ENCODE results near the gene CPS1. TPM values are rescaled to one million over a fixed set of nuclear protein-coding genes. Genes with fewer than 3 reads are reported as not detected.

CPS1 gene
- total RNA-seq, 1 donor from 2014 or later: 1.2 TPM

DNA sequence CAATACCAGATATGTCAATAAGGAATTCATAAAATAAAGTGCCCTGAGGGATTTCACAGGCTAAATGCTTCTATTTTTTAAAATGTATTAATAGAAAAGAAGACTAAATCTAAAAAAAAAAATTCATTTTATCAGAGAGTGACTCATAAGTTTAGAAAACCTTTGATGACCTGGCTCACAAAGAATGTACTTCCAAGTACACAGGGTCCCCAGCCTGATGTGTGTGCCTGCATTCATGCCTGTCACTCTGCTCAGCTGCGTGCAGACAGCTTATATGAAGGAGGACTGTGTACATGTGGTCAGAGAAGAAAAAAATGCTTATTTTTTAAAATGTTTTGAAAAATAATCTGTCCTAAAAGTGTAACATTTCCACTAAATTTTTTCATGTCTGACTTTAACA, 3.0 kb upstream of the CPS1 start:
- Mint-ChIP-seq H3K27ac (no peak overlapping the region), H3K27me3 (ENCODE audit: low read depth) (peaks cover 2% of the 10 kb centered on the region), H3K36me3 (ENCODE audit: low read depth) (no peaks in the 10 kb centered on the region), H3K4me1 (ENCODE audit: low read depth) (no peaks in the 10 kb centered on the region), H3K9me3 (no peaks in the 10 kb centered on the region), H3K4me3 (ENCODE audit: low read depth) (no peak overlapping the region)
- no peak for DNase-seq (ENCODE audit: low spot score)
- intact Hi-C loops (cut with micrococcal nuclease): no loop called here

- DNase-seq (ENCODE audit: low spot score): no peak
- no peaks in the 10 kb centered on the region for H3K9me3 Mint-ChIP-seq
These were observed 844 bp upstream of the CPS1 start for GRCh38 chr2:210555555-210555954.

GRCh38 chr2:210557721-210558120, 1.3 kb downstream of the CPS1 start:
- intact Hi-C loops (cut with micrococcal nuclease): no loop called here
- Mint-ChIP-seq H3K4me1 (ENCODE audit: low read depth) (no peaks in the 10 kb centered on the region), H3K9me3 (no peaks in the 10 kb centered on the region), H3K27me3 (ENCODE audit: low read depth) (peaks cover 2% of the 10 kb centered on the region), H3K36me3 (ENCODE audit: low read depth) (no peaks in the 10 kb centered on the region), H3K4me3 (ENCODE audit: low read depth) (no peak overlapping the region), H3K27ac (no peak overlapping the region)
- DNase-seq (ENCODE audit: low spot score): no peak

More at GRCh38 chr2:210555555-210555954, 844 bp upstream of the CPS1 start:
- intact Hi-C loops (cut with micrococcal nuclease): no loop called here
- H3K27me3 Mint-ChIP-seq (ENCODE audit: low read depth): peaks cover 2% of the 10 kb centered on the region
- no peaks in the 10 kb centered on the region for H3K4me1 Mint-ChIP-seq (ENCODE audit: low read depth)
- no peak overlapping the region for H3K27ac Mint-ChIP-seq
- H3K4me3 Mint-ChIP-seq (ENCODE audit: low read depth): no peak overlapping the region
- no peaks in the 10 kb centered on the region for H3K36me3 Mint-ChIP-seq (ENCODE audit: low read depth)

DNA sequence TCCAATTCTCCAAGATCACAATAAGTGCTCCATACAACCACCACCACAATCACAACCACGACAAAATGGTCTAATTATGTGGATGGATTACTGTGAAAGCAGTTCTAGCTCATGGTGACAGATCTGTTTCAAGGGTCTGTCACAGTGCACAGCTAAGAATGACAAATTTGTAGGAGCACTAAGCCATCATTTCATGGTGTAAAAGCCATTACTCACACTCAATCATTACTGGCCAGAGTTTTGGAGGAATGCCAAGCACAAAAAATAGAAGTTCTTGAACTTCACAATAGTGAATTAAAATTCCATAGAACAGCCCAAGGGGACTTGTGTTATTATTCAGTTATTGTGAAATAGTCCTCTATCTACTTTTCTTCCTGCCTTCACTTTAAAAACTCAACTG, 2.3 kb downstream of the CPS1 start:
- peaks cover 2% of the 10 kb centered on the region for H3K27me3 Mint-ChIP-seq (ENCODE audit: low read depth)
- no peak for DNase-seq (ENCODE audit: low spot score)
- H3K27ac Mint-ChIP-seq: no peak overlapping the region
- H3K4me3 Mint-ChIP-seq (ENCODE audit: low read depth): no peak overlapping the region
- H3K36me3 Mint-ChIP-seq (ENCODE audit: low read depth): no peaks in the 10 kb centered on the region
- intact Hi-C loops (cut with micrococcal nuclease): no loop called here
- no peaks in the 10 kb centered on the region for H3K4me1 Mint-ChIP-seq (ENCODE audit: low read depth)
- no peaks in the 10 kb centered on the region for H3K9me3 Mint-ChIP-seq

- H3K36me3 Mint-ChIP-seq (ENCODE audit: low read depth): no peaks in the 10 kb centered on the region
- H3K27ac Mint-ChIP-seq: no peak overlapping the region
- H3K27me3 Mint-ChIP-seq (ENCODE audit: low read depth): peaks cover 2% of the 10 kb centered on the region
- DNase-seq (ENCODE audit: low spot score): no peak
- no peaks in the 10 kb centered on the region for H3K4me1 Mint-ChIP-seq (ENCODE audit: low read depth)
- intact Hi-C loops (cut with micrococcal nuclease): no loop called here
- H3K9me3 Mint-ChIP-seq: no peaks in the 10 kb centered on the region
- no peak overlapping the region for H3K4me3 Mint-ChIP-seq (ENCODE audit: low read depth)
These were observed 2.8 kb downstream of the CPS1 start for GRCh38 chr2:210559182-210559581.

- intact Hi-C loops (cut with micrococcal nuclease): no loop called here
- no peaks in the 10 kb centered on the region for H3K9me3 Mint-ChIP-seq
These were observed 5.1 kb downstream of the CPS1 start for GRCh38 chr2:210561475-210561874.

GRCh38 chr2:210562091-210562490, 5.7 kb downstream of the CPS1 start:
- intact Hi-C loops (cut with micrococcal nuclease): no loop called here
- H3K27me3 Mint-ChIP-seq (ENCODE audit: low read depth): peaks cover 2% of the 10 kb centered on the region
- no peak overlapping the region for H3K4me3 Mint-ChIP-seq (ENCODE audit: low read depth)

More at GRCh38 chr2:210561475-210561874, 5.1 kb downstream of the CPS1 start:
- DNase-seq (ENCODE audit: low spot score): no peak
- Mint-ChIP-seq H3K4me1 (ENCODE audit: low read depth) (no peaks in the 10 kb centered on the region), H3K4me3 (ENCODE audit: low read depth) (no peak overlapping the region), H3K27me3 (ENCODE audit: low read depth) (peaks cover 2% of the 10 kb centered on the region), H3K36me3 (ENCODE audit: low read depth) (no peaks in the 10 kb centered on the region), H3K27ac (no peak overlapping the region)

GRCh38 chr2:210562502-210563080, 6.2 kb downstream of the CPS1 start:
- Mint-ChIP-seq H3K27ac (no peak overlapping the region), H3K36me3 (ENCODE audit: low read depth) (no peaks in the 10 kb centered on the region), H3K4me1 (ENCODE audit: low read depth) (no peaks in the 10 kb centered on the region), H3K4me3 (ENCODE audit: low read depth) (no peak overlapping the region), H3K27me3 (ENCODE audit: low read depth) (peaks cover 2% of the 10 kb centered on the region), H3K9me3 (no peaks in the 10 kb centered on the region)
- intact Hi-C loops (cut with micrococcal nuclease): no loop called here
- DNase-seq (ENCODE audit: low spot score): no peak

More at GRCh38 chr2:210562091-210562490, 5.7 kb downstream of the CPS1 start:
- no peak for DNase-seq (ENCODE audit: low spot score)
- no peaks in the 10 kb centered on the region for H3K36me3 Mint-ChIP-seq (ENCODE audit: low read depth)
- H3K27ac Mint-ChIP-seq: no peak overlapping the region
- no peaks in the 10 kb centered on the region for H3K9me3 Mint-ChIP-seq
- H3K4me1 Mint-ChIP-seq (ENCODE audit: low read depth): no peaks in the 10 kb centered on the region

- no peaks in the 10 kb centered on the region for H3K27me3 Mint-ChIP-seq (ENCODE audit: low read depth)
- no peak for DNase-seq (ENCODE audit: low spot score)
- no peak overlapping the region for H3K27ac Mint-ChIP-seq
- no peaks in the 10 kb centered on the region for H3K4me1 Mint-ChIP-seq (ENCODE audit: low read depth)
- H3K4me3 Mint-ChIP-seq (ENCODE audit: low read depth): no peak overlapping the region
- H3K9me3 Mint-ChIP-seq: no peaks in the 10 kb centered on the region
- H3K36me3 Mint-ChIP-seq (ENCODE audit: low read depth): no peaks in the 10 kb centered on the region
- intact Hi-C loops (cut with micrococcal nuclease): no loop called here
These were observed 10.9 kb downstream of the CPS1 start for GRCh38 chr2:210567279-210567678.

- H3K27me3 Mint-ChIP-seq (ENCODE audit: low read depth): no peaks in the 10 kb centered on the region
- DNase-seq (ENCODE audit: low spot score): no peak
- H3K36me3 Mint-ChIP-seq (ENCODE audit: low read depth): no peaks in the 10 kb centered on the region
- no peaks in the 10 kb centered on the region for H3K4me1 Mint-ChIP-seq (ENCODE audit: low read depth)
- H3K27ac Mint-ChIP-seq: no peak overlapping the region
- no peaks in the 10 kb centered on the region for H3K9me3 Mint-ChIP-seq
- intact Hi-C loops (cut with micrococcal nuclease): no loop called here
- H3K4me3 Mint-ChIP-seq (ENCODE audit: low read depth): no peak overlapping the region
These were observed 11.7 kb downstream of the CPS1 start for GRCh38 chr2:210568108-210568507.

DNA sequence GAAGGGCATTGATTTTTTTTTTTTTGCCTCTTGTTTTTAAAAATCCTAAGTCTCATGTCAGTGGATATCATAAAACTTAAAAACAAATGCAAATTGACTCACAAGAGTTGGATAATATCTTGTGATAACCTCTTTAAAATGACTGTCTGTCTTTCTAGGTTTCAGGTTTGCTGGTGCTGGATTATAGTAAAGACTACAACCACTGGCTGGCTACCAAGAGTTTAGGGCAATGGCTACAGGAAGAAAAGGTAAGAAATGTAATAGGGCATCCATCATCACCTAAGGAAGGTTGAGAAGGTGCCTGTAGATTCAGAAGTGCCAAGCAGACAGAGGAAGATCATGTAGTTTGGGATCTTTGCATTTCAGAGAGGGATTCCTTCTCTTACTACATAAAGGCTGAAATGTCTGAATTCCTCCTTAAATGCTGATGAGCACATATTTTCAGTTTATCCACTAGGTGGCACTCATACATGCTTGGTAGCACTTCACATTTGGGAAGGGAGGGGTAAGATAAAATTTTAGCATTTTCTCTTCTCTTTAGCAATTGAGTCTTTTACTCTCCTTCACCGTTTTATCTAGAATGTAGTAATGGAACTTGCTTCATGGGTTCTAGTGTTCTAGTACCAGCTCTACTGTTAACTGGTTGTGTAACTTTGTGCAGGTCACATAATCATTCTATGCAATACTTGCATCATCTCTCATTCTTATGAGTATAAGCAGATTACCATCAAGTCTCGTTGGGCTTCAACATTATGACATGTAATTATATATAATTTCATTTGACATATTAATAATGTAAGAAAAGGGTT, 21.1 kb downstream of the CPS1 start:
- no peaks in the 10 kb centered on the region for H3K27me3 Mint-ChIP-seq (ENCODE audit: low read depth)
- no peak for DNase-seq (ENCODE audit: low spot score)
- H3K4me1 Mint-ChIP-seq (ENCODE audit: low read depth): no peaks in the 10 kb centered on the region
- intact Hi-C loops (cut with micrococcal nuclease): loop anchor here (2.0 to 5.0 kb wide), 2 partner anchors 53 to 580 kb away; no protein-coding TSS in a partner anchor
- no peak overlapping the region for H3K27ac Mint-ChIP-seq
- H3K4me3 Mint-ChIP-seq (ENCODE audit: low read depth): no peak overlapping the region
- H3K9me3 Mint-ChIP-seq: no peaks in the 10 kb centered on the region
- H3K36me3 Mint-ChIP-seq (ENCODE audit: low read depth): no peaks in the 10 kb centered on the region

- no peak for DNase-seq (ENCODE audit: low spot score)
- intact Hi-C loops (cut with micrococcal nuclease): no loop called here
- no peak overlapping the region for H3K27ac Mint-ChIP-seq
- no peaks in the 10 kb centered on the region for H3K9me3 Mint-ChIP-seq
- no peaks in the 10 kb centered on the region for H3K36me3 Mint-ChIP-seq (ENCODE audit: low read depth)
- H3K4me1 Mint-ChIP-seq (ENCODE audit: low read depth): no peaks in the 10 kb centered on the region
- no peak overlapping the region for H3K4me3 Mint-ChIP-seq (ENCODE audit: low read depth)
- no peaks in the 10 kb centered on the region for H3K27me3 Mint-ChIP-seq (ENCODE audit: low read depth)
These were observed 28.4 kb downstream of the CPS1 start for GRCh38 chr2:210584834-210585233.

GRCh38 chr2:210586381-210586780, 30.0 kb downstream of the CPS1 start:
- DNase-seq (ENCODE audit: low spot score): no peak
- H3K27ac Mint-ChIP-seq: no peak overlapping the region

More at GRCh38 chr2:210586381-210586780, 30.0 kb downstream of the CPS1 start:
- Mint-ChIP-seq H3K9me3 (no peaks in the 10 kb centered on the region), H3K27me3 (ENCODE audit: low read depth) (no peaks in the 10 kb centered on the region), H3K36me3 (ENCODE audit: low read depth) (no peaks in the 10 kb centered on the region), H3K4me3 (ENCODE audit: low read depth) (no peak overlapping the region), H3K4me1 (ENCODE audit: low read depth) (no peaks in the 10 kb centered on the region)
- intact Hi-C loops (cut with micrococcal nuclease): no loop called here
